DMS53 (cell line): Measurements from ENCODE around the gene SNRPB.

Source experiments
- DNase-seq: peaks from one replicate; lab custom pipeline; 2025; lab: John Stamatoyannopoulos, UW

Gene SNRPB

GRCh38 chr20:2473516-2473915, 2.9 kb upstream of the SNRPB start:
- no peak for DNase-seq

- peak; percentile 70 for DNase-seq
Observed at GRCh38 chr20:2469991-2470422, 582 bp downstream of the SNRPB start.

- no peak for DNase-seq
Observed at GRCh38 chr20:2468581-2469407, 1.8 kb downstream of the SNRPB start.

- DNase-seq: no peak
Observed at GRCh38 chr20:2467412-2467811, 3.2 kb downstream of the SNRPB start.

GRCh38 chr20:2465100-2465499, 5.5 kb downstream of the SNRPB start:
- no peak for DNase-seq

- DNase-seq: no peak
Observed at GRCh38 chr20:2463616-2464365, 6.8 kb downstream of the SNRPB start.

- DNase-seq: no peak
Observed at GRCh38 chr20:2462484-2462883, 8.1 kb downstream of the SNRPB start.

GRCh38 chr20:2460752-2461424, 9.7 kb downstream of the SNRPB start:
- DNase-seq: no peak

GRCh38 chr20:2459981-2460751, 10.4 kb downstream of the SNRPB start:
- no peak for DNase-seq

GRCh38 chr20:2458919-2459499, 11.6 kb downstream of the SNRPB start:
- DNase-seq: no peak

GRCh38 chr20:2455771-2456497, 14.7 kb downstream of the SNRPB start:
- no peak for DNase-seq

GRCh38 chr20:2453792-2454191, 16.8 kb downstream of the SNRPB start:
- no peak for DNase-seq

GRCh38 chr20:2451939-2452732, 18.5 kb downstream of the SNRPB start:
- DNase-seq: peak; percentile 86

- DNase-seq: no peak
Observed at GRCh38 chr20:2451422-2451821, 19.2 kb downstream of the SNRPB start.

- DNase-seq: no peak
Observed at GRCh38 chr20:2449386-2449785, 21.2 kb downstream of the SNRPB start.

GRCh38 chr20:2446845-2447244, 23.7 kb downstream of the SNRPB start:
- DNase-seq: no peak

GRCh38 chr20:2431185-2431584, 39.4 kb downstream of the SNRPB start:
- DNase-seq: no peak

- no peak for DNase-seq
Observed at GRCh38 chr20:2430538-2430937, 40.1 kb downstream of the SNRPB start.

- no peak for DNase-seq
Observed at GRCh38 chr20:2429051-2429450, 41.5 kb downstream of the SNRPB start.

- DNase-seq: peak; percentile 27
Observed at GRCh38 chr20:2421247-2421646, 49.3 kb downstream of the SNRPB start.
